ENCODE results near the gene NLRX1. TPM values are rescaled to one million over a fixed set of nuclear protein-coding genes. Genes with fewer than 3 reads are reported as not detected.
A peak's percentile ranks its signal among the peaks of the same experiment; 100 is the strongest.
"Not testable (repeated sequence)": the region's sequence is repeated elsewhere in the genome, so short reads cannot be mapped to it uniquely, and the experiment has no call there.

The NLRX1 gene
- total RNA-seq, 1 donor from 2014 or later = 9.3 TPM

- no peak for DNase-seq (ENCODE audit: low read depth, low spot score)
- Mint-ChIP-seq H3K27ac (ENCODE audit: unreplicated experiment) (no peak overlapping the region), H3K4me3 (no peak overlapping the region), H3K36me3 (ENCODE audit: low read depth) (no peaks in the 10 kb centered on the region), H3K9me3 (no peaks in the 10 kb centered on the region), H3K27me3 (ENCODE audit: low read depth) (no peaks in the 10 kb centered on the region), H3K4me1 (peaks cover 4% of the 10 kb centered on the region)
- no peak for TF ChIP-seq CTCF (conservative IDR thresholded peaks at IDR 0.05)
These were observed 25.1 kb downstream of the NLRX1 start for GRCh38 chr11:119193626-119194025.

GRCh38 chr11:119194811-119195440 is 26.4 kb downstream of the NLRX1 start:
- Mint-ChIP-seq H3K27ac (ENCODE audit: unreplicated experiment) (peak overlapping the region; percentile 46), H3K27me3 (ENCODE audit: low read depth) (no peaks in the 10 kb centered on the region), H3K36me3 (ENCODE audit: low read depth) (no peaks in the 10 kb centered on the region), H3K4me1 (peaks cover 4% of the 10 kb centered on the region), H3K9me3 (no peaks in the 10 kb centered on the region), H3K4me3 (no peak overlapping the region)
- no peak for DNase-seq (ENCODE audit: low read depth, low spot score)
- no peak for TF ChIP-seq CTCF (conservative IDR thresholded peaks at IDR 0.05)

- DNase-seq (ENCODE audit: low read depth, low spot score) = no peak
- Mint-ChIP-seq H3K4me3 (no peak overlapping the region), H3K27me3 (ENCODE audit: low read depth) (no peaks in the 10 kb centered on the region), H3K4me1 (peaks cover 4% of the 10 kb centered on the region), H3K36me3 (ENCODE audit: low read depth) (no peaks in the 10 kb centered on the region), H3K9me3 (no peaks in the 10 kb centered on the region), H3K27ac (ENCODE audit: unreplicated experiment) (no peak overlapping the region)
- no peak for TF ChIP-seq CTCF (conservative IDR thresholded peaks at IDR 0.05)
These were observed 27.2 kb downstream of the NLRX1 start for GRCh38 chr11:119195680-119196079.

GRCh38 chr11:119196833-119197483 is 28.4 kb downstream of the NLRX1 start:
- Mint-ChIP-seq H3K27me3 (ENCODE audit: low read depth) (no peaks in the 10 kb centered on the region), H3K36me3 (ENCODE audit: low read depth) (no peaks in the 10 kb centered on the region), H3K4me1 (peaks cover 4% of the 10 kb centered on the region), H3K9me3 (no peaks in the 10 kb centered on the region), H3K27ac (ENCODE audit: unreplicated experiment) (no peak overlapping the region), H3K4me3 (no peak overlapping the region)
- TF ChIP-seq CTCF (conservative IDR thresholded peaks at IDR 0.05) = peak; percentile 87
- peak; percentile 70 for DNase-seq (ENCODE audit: low read depth, low spot score)

GRCh38 chr11:119198925-119199324 is 30.4 kb downstream of the NLRX1 start:
- H3K27me3 Mint-ChIP-seq (ENCODE audit: low read depth) = no peaks in the 10 kb centered on the region
- H3K27ac Mint-ChIP-seq (ENCODE audit: unreplicated experiment) = no peak overlapping the region
- no peak for TF ChIP-seq CTCF (conservative IDR thresholded peaks at IDR 0.05)
- peaks cover 4% of the 10 kb centered on the region for H3K4me1 Mint-ChIP-seq
- H3K36me3 Mint-ChIP-seq (ENCODE audit: low read depth) = no peaks in the 10 kb centered on the region
- DNase-seq (ENCODE audit: low read depth, low spot score) = no peak
- no peaks in the 10 kb centered on the region for H3K9me3 Mint-ChIP-seq
- no peak overlapping the region for H3K4me3 Mint-ChIP-seq

- not testable (repeated sequence) for H3K27me3 Mint-ChIP-seq (ENCODE audit: low read depth); H3K36me3 Mint-ChIP-seq (ENCODE audit: low read depth); H3K27ac Mint-ChIP-seq (ENCODE audit: unreplicated experiment); H3K9me3 Mint-ChIP-seq; DNase-seq (ENCODE audit: low read depth, low spot score)
- H3K4me1 Mint-ChIP-seq = peaks cover 17% of the 10 kb centered on the region
- H3K4me3 Mint-ChIP-seq = peak overlapping the region; percentile 13
These were observed 32.7 kb downstream of the NLRX1 start for GRCh38 chr11:119201236-119201635.

All from neural crest cell (in vitro differentiated cells).